Ovary (tissue), 9 donors: ENCODE results near the gene COL6A3. TPM values are rescaled to one million over a fixed set of nuclear protein-coding genes. Genes with fewer than 3 reads are reported as not detected.

ENCODE experiments used
- DNase-seq, 5 donors: peaks; one replicate each; pipeline ENCODE4 v3.0.0-alpha.2; 2019 to 2020
- H3K27ac ChIP-seq, 2 donors: fragments of 200-600 bp; one replicate each; pipeline versions ENCODE4 v1.5.1 to v1.8.0; 2019 to 2022
- H3K27me3 ChIP-seq: fragments of 200-600 bp; one replicate; pipeline ENCODE4 v1.8.0; 2022
- H3K36me3 ChIP-seq: fragments of 200-600 bp; sonication (generic); one replicate; pipeline ENCODE4 v1.5.1; 2019
- H3K4me1 ChIP-seq: one replicate; pipeline ENCODE4 v1.8.1; 2013; ENCODE audit warnings: mild to moderate bottlenecking, moderate library complexity; ENCODE audit not compliant: insufficient read depth
- H3K4me3 ChIP-seq: fragments of 200-600 bp; sonication (generic); one replicate; pipeline ENCODE4 v1.5.1; 2017
- H3K9me3 ChIP-seq, 2 donors: fragments of 200-600 bp in 1 of 2; sonication (generic) in 1 of 2; one replicate each; pipeline versions ENCODE4 v1.5.1 to v1.8.1; 2013 to 2019; ENCODE audit warnings: mild to moderate bottlenecking in 1 of 2, moderate library complexity in 1 of 2
- EP300 ChIP-seq: sonication (generic); formaldehyde crosslinking; IDR thresholded peaks from one replicate; pipeline ENCODE4 v1.6.1; 2017; ENCODE audit warnings: antibody characterized with exemption
- POLR2A ChIP-seq: fragments of 450-650 bp; IDR thresholded peaks from one replicate; pipeline ENCODE4 v1.6.1; 2017; ENCODE audit warnings: antibody characterized with exemption, mild to moderate bottlenecking, moderate library complexity
- WGBS, 3 donors: extraction: QIAGEN DNeasy Blood & Tissue Kit in 1 of 3; methylation state at CpG; one replicate each; pipeline versions ENCODE4 v1.1.5 to v1.1.7; 2013 to 2017; 5-methylcytosine and 5-hydroxymethylcytosine counted together
- intact Hi-C, 4 donors: fragments of 100-400 bp; cut with DNase I; formaldehyde crosslinking; loops; one replicate each; pipeline versions ENCODE4 v1.11.0 to v1.15.1; 2022 to 2023
- polyA plus RNA-seq, 2 donors: library from polyadenylated mRNA; stranded (reverse); fragments of 200-250 nt in 1 of 2; fragments of 350-450 nt in 1 of 2; fragmentation: Illumina TruSeq in 1 of 2; extraction: RNeasy Lipid Tissue Mini Kit (QIAGEN cat#74804) in 1 of 2; gene quantifications; one replicate each; pipeline ENCODE4 v1.2.3, GENCODE V29; 2013 to 2014
- total RNA-seq, 7 donors: library from RNA; depleted of rRNA in 2 of 7; stranded (reverse); fragments of >200 nt in 2 of 7; fragmentation: NEBNext Ultra II Directional in 3 of 7; extraction: Animal tissue kit (Norgen Biotek cat#: 25700) in 3 of 7; gene quantifications; one replicate each; pipeline versions ENCODE4 v1.1.0 to v1.2.4, GENCODE V29; 2016 to 2023
- TF ChIP-seq, protein P1 (sequence below), 3 donors: fragments of 450-650 bp in 2 of 3; fragments of 200-600 bp in 1 of 3; IDR thresholded peaks; one replicate each; pipeline versions ENCODE4 v1.5.1 to v1.8.0; 2016 to 2022; ENCODE audit warnings: antibody characterized with exemption in 3 of 3, mild to moderate bottlenecking in 1 of 3
- donor health status: DM: no; HTN: no; CAD: no; lungs with moderate emphysema.
- donor health status: DM: no; HTN: no; CAD: no.
- donor health status: Bipolar disorder and iron deficiency.
- donor health status: DM: yes; HTN: yes; CAD: no.
- donor health status: DM: no; HTN: no; CAD: no.
- donor health status: DM: yes; HTN: yes; CAD: no.

The COL6A3 gene
- total and polyA plus RNA-seq, 9 donors = 105 to 520 (median 378) TPM

DNA sequence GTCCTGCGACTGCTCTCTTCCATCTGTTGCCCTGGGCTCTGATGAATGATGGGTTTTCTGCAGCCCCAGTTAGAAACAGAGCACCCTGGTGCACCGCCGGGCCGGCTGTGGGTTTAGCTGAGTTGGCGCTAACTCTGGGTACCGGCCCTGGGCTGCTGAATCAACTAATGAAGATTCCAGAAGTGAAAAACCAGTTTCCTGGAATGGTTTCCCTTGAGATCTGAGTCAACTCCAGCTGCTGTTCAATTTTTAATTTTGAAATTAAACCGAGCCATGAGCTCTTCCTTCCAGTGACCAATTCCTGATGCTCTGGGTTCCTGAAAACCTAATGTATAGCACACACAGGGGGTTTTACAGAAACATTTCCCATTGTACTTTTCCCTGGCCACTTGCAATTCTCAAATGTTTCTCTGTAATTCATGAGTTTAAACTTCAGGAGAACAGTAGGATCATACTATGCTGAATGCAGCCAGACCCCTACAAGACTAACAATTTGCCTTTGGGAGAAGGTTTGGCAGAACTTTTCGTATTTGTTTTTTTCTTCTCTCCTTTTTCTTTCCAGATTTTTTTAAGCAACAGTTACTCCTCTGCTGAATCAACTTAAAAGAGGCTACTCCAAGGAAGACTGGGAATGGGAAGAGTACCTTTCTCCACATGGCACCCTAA lies 5.5 kb downstream of the COL6A3 start:
- 24 to 36% (median 31%) methylated on average over 8 of the region's 8 CpGs for WGBS, 3 donors
- TF ChIP-seq POLR2A (no peak), EP300 (no peak)
- TF ChIP-seq, protein P1, sequence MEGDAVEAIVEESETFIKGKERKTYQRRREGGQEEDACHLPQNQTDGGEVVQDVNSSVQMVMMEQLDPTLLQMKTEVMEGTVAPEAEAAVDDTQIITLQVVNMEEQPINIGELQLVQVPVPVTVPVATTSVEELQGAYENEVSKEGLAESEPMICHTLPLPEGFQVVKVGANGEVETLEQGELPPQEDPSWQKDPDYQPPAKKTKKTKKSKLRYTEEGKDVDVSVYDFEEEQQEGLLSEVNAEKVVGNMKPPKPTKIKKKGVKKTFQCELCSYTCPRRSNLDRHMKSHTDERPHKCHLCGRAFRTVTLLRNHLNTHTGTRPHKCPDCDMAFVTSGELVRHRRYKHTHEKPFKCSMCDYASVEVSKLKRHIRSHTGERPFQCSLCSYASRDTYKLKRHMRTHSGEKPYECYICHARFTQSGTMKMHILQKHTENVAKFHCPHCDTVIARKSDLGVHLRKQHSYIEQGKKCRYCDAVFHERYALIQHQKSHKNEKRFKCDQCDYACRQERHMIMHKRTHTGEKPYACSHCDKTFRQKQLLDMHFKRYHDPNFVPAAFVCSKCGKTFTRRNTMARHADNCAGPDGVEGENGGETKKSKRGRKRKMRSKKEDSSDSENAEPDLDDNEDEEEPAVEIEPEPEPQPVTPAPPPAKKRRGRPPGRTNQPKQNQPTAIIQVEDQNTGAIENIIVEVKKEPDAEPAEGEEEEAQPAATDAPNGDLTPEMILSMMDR (IDR thresholded peaks at IDR 0.05) = no peak
- H3K4me1 ChIP-seq = peaks cover 16% of the 10 kb centered on the region
- peak overlapping the region; percentile 27 to 88 for H3K27ac ChIP-seq
- no peaks in the 10 kb centered on the region for H3K27me3 ChIP-seq
- H3K9me3 ChIP-seq = no peaks in the 10 kb centered on the region
- H3K4me3 ChIP-seq = peak overlapping the region; percentile 22
- intact Hi-C loops = no loop called here
- DNase-seq = peak in 3 of 5 donors; percentile 34 to 42 (median 35)
- H3K36me3 ChIP-seq = no peaks in the 10 kb centered on the region

DNA sequence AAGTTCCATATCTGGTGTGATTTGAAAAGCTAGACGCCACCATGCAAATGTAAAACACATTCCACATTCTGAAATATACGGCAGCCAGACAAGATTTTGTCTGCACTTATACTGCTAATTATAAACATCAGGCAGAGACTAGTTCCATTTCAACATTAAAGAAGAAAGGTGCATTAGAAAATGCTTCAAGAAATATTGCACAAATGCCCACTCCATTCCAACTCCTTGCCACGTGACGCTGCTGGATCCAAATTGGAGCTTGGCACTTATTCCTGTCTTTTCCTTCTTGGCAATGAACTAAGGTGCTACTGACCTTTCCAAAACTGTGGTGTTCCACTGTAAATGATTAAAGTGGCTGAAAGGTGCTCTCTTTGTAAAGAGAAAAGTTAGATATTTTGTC lies 6.3 kb downstream of the COL6A3 start:
- WGBS, 3 donors = 29 to 40% (median 35%) methylated on average over 4 of the region's 4 CpGs
- Histone ChIP-seq H3K27ac (peak overlapping the region in 1 of 2 donors; percentile 88), H3K36me3 (no peaks in the 10 kb centered on the region), H3K4me3 (no peak overlapping the region), H3K27me3 (no peaks in the 10 kb centered on the region), H3K9me3 (no peaks in the 10 kb centered on the region), H3K4me1 (peaks cover 19% of the 10 kb centered on the region)
- no peak for DNase-seq
- intact Hi-C loops = no loop called here
- TF ChIP-seq POLR2A = no peak
- TF ChIP-seq, protein P1 (IDR thresholded peaks at IDR 0.05) = no peak
- no peak for TF ChIP-seq EP300

DNA sequence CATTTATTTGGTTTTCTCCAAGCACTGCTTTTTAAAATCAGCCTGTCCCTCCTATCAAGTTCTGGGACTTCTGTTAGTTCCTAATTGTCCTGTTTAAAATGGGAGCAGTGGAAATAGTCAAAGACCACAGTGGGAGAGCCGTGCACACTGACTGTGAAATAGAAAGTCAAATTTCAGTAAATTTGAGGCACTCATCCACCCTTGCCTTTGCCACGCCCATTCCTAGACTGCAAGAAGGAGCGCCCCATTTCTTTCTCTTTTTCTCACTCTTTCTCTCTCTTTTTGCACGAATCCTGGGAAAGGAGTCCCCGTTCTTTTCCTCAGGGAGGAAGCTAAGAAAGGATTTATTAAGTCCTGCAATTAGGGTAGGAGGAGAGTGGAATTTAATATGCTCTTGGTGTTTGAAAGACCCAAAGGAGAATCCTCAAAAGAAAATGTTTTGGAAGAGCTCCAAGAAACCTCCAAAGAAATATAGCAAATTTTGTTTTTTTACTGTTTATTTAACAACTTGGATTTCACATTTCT lies 7.5 kb downstream of the COL6A3 start:
- 72 to 83% (median 77%) methylated on average over 5 of the region's 5 CpGs for WGBS, 3 donors
- Histone ChIP-seq H3K27ac (no peak overlapping the region), H3K9me3 (no peaks in the 10 kb centered on the region), H3K4me1 (peaks cover 19% of the 10 kb centered on the region), H3K4me3 (no peak overlapping the region), H3K36me3 (no peaks in the 10 kb centered on the region), H3K27me3 (no peaks in the 10 kb centered on the region)
- intact Hi-C loops = no loop called here
- no peak for TF ChIP-seq EP300
- TF ChIP-seq, protein P1 (IDR thresholded peaks at IDR 0.05) = no peak
- no peak for TF ChIP-seq POLR2A
- DNase-seq = no peak

DNA sequence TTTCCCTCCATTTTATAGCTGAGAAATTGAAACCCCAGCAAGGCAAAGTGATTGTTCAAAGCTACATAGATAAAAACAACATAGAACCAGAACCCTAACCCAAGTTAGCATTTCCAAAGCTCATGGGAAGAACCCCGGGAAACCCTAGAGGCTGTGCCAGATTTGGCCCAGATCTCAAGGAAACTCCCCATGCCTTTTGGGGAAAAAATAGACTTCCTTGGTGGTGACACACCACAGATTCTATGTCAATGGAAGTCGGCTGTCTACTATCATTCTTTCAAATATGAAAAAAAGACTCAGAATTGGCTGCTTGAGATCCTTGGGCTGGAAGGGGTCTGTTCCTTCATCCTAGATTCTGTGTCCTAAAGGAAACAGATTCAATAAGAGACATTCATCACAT lies 8.4 kb downstream of the COL6A3 start:
- Histone ChIP-seq H3K27ac (peak overlapping the region; percentile 24 to 28), H3K4me1 (peaks cover 19% of the 10 kb centered on the region), H3K4me3 (no peak overlapping the region), H3K36me3 (no peaks in the 10 kb centered on the region), H3K27me3 (no peaks in the 10 kb centered on the region), H3K9me3 (no peaks in the 10 kb centered on the region)
- intact Hi-C loops = no loop called here
- TF ChIP-seq, protein P1 (IDR thresholded peaks at IDR 0.05) = no peak
- TF ChIP-seq POLR2A (no peak), EP300 (no peak)
- DNase-seq = no peak
- WGBS, 3 donors = 57 to 73% (median 70%) methylated on average over 2 of the region's 2 CpGs
